Measurements from ENCODE around the gene CHRM1.

The CHRM1 gene

DNA sequence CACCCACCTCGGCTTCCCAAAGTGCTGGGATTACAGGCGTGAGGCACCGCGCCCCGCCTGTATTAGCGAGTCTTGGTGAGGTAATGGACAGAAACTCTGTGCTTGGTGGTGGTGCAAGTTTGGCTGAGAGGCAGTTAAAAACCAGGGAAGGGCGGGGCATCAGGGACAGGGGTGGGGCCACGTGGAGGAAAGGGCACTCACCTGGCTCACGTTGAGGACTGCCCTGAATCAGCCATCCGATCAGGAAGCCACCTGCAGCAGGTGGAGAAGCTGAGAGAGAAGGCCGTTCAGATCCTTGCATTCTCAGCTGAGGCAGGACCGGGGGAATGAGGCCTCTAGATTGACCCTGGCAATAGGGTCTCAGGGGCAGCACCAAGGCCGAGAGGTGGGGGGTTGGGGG, 12.1 kb upstream of the CHRM1 start:
- TF ChIP-seq, protein P1, sequence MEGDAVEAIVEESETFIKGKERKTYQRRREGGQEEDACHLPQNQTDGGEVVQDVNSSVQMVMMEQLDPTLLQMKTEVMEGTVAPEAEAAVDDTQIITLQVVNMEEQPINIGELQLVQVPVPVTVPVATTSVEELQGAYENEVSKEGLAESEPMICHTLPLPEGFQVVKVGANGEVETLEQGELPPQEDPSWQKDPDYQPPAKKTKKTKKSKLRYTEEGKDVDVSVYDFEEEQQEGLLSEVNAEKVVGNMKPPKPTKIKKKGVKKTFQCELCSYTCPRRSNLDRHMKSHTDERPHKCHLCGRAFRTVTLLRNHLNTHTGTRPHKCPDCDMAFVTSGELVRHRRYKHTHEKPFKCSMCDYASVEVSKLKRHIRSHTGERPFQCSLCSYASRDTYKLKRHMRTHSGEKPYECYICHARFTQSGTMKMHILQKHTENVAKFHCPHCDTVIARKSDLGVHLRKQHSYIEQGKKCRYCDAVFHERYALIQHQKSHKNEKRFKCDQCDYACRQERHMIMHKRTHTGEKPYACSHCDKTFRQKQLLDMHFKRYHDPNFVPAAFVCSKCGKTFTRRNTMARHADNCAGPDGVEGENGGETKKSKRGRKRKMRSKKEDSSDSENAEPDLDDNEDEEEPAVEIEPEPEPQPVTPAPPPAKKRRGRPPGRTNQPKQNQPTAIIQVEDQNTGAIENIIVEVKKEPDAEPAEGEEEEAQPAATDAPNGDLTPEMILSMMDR (IDR thresholded peaks at IDR 0.05; ENCODE audit: control insufficient read depth, insufficient read depth, low read depth, low read length, missing control alignments), result no peak

DNA sequence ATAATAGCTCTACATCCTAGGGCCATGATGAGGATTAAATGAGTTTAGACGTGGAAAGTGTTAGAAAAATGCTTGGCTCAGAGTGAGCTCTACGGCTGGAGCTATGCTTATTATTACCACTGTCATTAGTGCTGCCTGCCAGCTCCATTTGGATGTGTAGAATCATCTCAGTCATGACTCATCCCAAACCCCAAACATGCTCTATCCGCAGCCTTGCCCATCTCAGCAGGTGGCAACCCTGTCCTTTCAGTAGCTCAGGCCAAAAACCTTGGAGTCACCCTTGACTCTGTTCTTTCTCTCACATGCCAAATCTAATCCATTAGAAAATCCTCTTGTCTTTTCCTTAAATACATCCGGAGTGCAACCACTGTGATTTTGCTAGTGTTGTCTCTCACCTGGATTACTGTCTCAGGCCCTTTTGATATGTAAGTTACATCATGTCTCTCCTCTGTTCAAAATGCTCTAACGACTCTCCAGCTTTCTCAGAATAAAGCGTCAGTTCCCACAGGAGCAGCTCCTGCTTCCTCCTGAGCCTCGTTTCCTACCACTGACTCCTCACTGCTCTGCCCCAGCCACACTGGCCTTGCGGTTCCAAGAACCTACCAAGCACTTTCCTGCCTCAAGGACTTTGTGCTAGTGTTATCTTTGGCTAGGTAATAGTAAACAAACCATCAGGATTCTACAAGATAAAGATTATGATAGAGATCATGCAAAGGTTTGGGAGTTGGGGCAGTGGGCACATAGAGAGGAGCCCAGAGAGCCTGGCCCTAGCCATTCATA, 10.5 kb upstream of the CHRM1 start:
- H3K4me3 ChIP-seq (ENCODE audit: control insufficient read depth, low read depth, low read length), result no peak overlapping the region
- no peak for DNase-seq (ENCODE audit: low read depth)
- TF ChIP-seq, protein P1 (IDR thresholded peaks at IDR 0.05; ENCODE audit: control insufficient read depth, insufficient read depth, low read depth, low read length, missing control alignments), result no peak

More for the DNA sequence above, 12.1 kb upstream of the CHRM1 start:
- H3K4me3 ChIP-seq (ENCODE audit: control insufficient read depth, low read depth, low read length), result no peak overlapping the region
- DNase-seq (ENCODE audit: low read depth), result no peak

DNA sequence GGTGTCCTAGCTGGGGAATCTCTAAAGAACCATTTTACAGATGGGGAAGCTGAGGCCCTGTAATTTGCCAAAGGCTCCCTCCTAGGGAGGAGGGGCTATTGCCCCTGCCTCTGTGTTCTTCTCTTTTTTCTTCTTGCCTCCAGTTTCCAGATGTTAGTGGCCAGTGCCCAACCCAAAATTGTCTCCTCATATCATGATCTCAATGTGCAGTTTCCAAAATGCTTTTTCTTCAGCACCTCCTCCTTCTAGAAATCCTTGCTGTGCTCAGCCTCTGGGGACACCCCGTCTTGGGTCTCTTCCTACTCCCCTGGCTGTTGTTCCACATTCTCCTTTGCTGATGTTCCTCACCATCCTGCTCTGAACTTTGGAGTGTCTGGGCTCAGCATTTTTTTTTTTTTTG, 9.5 kb upstream of the CHRM1 start:
- DNase-seq (ENCODE audit: low read depth), result no peak
- no peak overlapping the region for H3K4me3 ChIP-seq (ENCODE audit: control insufficient read depth, low read depth, low read length)
- TF ChIP-seq, protein P1 (IDR thresholded peaks at IDR 0.05; ENCODE audit: control insufficient read depth, insufficient read depth, low read depth, low read length, missing control alignments), result no peak

DNA sequence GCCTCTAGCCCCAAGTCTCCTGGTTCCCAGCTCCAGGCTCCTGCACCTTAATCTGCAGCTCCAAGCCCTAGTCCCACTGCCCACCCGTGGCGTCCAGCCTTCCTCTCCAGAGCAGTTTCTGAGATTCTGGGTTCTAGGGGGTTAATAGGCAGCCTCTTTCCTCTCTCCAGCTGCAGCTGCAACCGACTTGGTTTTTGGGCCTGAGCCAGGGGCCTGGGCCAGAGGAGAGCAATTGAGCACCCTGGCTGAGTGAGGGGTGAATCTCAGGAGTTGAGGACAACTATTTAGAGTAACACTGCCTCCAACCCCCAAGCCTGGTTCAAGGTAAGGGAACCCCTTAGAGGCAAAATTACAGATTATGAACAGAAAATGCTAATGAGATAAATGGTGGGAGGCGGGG, 9.0 kb upstream of the CHRM1 start:
- TF ChIP-seq, protein P1 (IDR thresholded peaks at IDR 0.05; ENCODE audit: control insufficient read depth, insufficient read depth, low read depth, low read length, missing control alignments), result no peak
- DNase-seq (ENCODE audit: low read depth), result no peak
- H3K4me3 ChIP-seq (ENCODE audit: control insufficient read depth, low read depth, low read length), result no peak overlapping the region

DNA sequence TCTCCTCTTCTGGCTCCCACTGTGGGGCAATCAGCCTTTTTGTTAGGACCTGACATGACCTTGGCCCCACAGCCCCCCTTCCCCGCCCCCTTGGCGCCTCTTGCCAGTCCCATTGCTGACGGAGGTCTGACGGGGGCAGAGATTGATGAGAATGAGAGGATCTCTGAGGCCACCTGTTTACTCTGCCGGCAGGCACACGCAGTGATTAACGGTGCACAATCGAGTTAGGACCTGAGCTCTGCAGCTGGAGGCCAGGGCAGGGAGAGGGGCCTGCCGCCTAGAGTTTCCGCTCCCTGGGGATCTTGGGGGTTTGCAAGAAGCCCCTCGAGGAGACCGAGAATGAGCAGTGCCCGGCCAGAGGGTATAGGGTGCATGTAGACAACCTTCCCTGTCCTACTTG, 6.8 kb upstream of the CHRM1 start:
- no peak for DNase-seq (ENCODE audit: low read depth)
- no peak overlapping the region for H3K4me3 ChIP-seq (ENCODE audit: control insufficient read depth, low read depth, low read length)
- TF ChIP-seq, protein P1 (IDR thresholded peaks at IDR 0.05; ENCODE audit: control insufficient read depth, insufficient read depth, low read depth, low read length, missing control alignments), result no peak

DNA sequence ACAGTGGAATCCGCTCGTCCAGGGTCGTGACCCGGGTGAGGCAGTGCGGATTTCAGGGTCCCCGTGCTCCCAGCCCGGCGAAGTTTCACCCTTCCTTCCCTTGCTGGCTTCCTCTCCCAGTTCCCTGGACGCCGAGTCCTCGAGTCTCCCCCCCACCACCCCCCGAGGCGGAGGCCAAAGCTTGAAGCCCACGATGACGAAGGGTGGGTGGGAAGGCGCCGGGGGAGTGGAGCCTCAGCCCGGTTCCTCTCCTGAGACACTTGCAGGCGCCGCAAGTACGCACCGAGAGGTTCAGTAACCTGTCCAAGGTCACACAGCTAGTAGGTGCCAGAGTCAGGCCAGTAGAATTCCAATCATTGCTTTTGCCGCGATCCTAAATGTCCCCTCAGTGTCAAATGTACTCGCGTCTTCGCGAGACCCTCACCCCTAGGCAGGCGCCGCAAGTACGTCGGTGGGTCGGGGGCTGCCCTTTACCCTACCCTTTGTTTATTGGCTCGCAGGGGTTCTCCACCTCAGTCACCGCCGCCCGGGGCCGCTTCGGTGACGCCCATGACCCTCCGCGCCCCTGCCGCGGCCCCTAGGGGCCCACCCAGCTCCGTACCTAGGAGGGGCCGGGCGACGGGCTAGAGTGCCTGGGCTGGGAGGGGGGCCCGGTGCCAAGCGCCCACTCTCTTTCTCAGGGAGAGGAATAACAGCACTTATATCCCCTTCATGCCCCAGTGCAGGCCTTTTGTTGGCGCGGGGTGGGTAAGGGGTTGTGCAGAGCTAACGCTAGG, 5.7 kb upstream of the CHRM1 start:
- TF ChIP-seq, protein P1 (IDR thresholded peaks at IDR 0.05; ENCODE audit: control insufficient read depth, insufficient read depth, low read depth, low read length, missing control alignments), result no peak
- no peak overlapping the region for H3K4me3 ChIP-seq (ENCODE audit: control insufficient read depth, low read depth, low read length)
- DNase-seq (ENCODE audit: low read depth), result no peak
